Hepatocyte (in vitro differentiated cells): ENCODE measurements around the gene SORD. TPM values are rescaled to one million over a fixed set of nuclear protein-coding genes. Genes with fewer than 3 reads are reported as not detected.

Experiments
- DNase-seq: peaks from one replicate; pipeline ENCODE4 v3.0.0-alpha.2; 2016; ENCODE audit warnings: low spot score
- H2AFZ ChIP-seq: fragments of 200-600 bp; sonication (generic); 2 replicates; pipeline ENCODE4 v1.6.0; 2016; ENCODE audit warnings: antibody characterized with exemption, mild to moderate bottlenecking
- H3K27ac ChIP-seq: fragments of 200-600 bp; sonication (generic); 2 replicates; pipeline ENCODE4 v1.5.1; 2016; ENCODE audit warnings: mild to moderate bottlenecking
- H3K27me3 ChIP-seq: fragments of 200-600 bp; sonication (generic); 2 replicates; pipeline ENCODE4 v1.6.1; 2016
- H3K36me3 ChIP-seq: fragments of 200-600 bp; sonication (generic); replicated peaks from 2 replicates; pipeline ENCODE4 v1.5.1; 2016; ENCODE audit warnings: low read depth; ENCODE audit not compliant: insufficient read depth
- H3K4me1 ChIP-seq: fragments of 200-600 bp; sonication (generic); 2 replicates; pipeline ENCODE4 v1.5.1; 2016; ENCODE audit warnings: mild to moderate bottlenecking, moderate library complexity; ENCODE audit not compliant: insufficient read depth
- H3K4me2 ChIP-seq: fragments of 200-600 bp; sonication (generic); 2 replicates; pipeline ENCODE4 v1.6.0; 2016
- H3K4me3 ChIP-seq: fragments of 200-600 bp; sonication (generic); 2 replicates; pipeline ENCODE4 v1.5.1; 2016; ENCODE audit warnings: mild to moderate bottlenecking
- H3K79me2 ChIP-seq: fragments of 200-600 bp; sonication (generic); 2 replicates; pipeline ENCODE4 v1.6.0; 2017; ENCODE audit warnings: mild to moderate bottlenecking
- H3K9me2 ChIP-seq: fragments of 200-600 bp; sonication (generic); replicated peaks from 2 replicates; pipeline ENCODE4 v1.6.0; 2017; ENCODE audit warnings: mild to moderate bottlenecking; ENCODE audit not compliant: insufficient read depth
- H3K9me3 ChIP-seq: fragments of 200-600 bp; sonication (generic); 2 replicates; pipeline ENCODE4 v1.5.1; 2016; ENCODE audit warnings: low read depth, mild to moderate bottlenecking
- H4K20me1 ChIP-seq: fragments of 200-600 bp; sonication (generic); 2 replicates; pipeline ENCODE4 v1.6.0; 2016; ENCODE audit warnings: mild to moderate bottlenecking; ENCODE audit not compliant: insufficient read depth, poor library complexity, severe bottlenecking
- CTCF ChIP-seq: fragments of 200-600 bp; sonication (generic); IDR thresholded peaks from 2 replicates; pipeline ENCODE4 v1.5.1; 2016; ENCODE audit warnings: antibody characterized with exemption, mild to moderate bottlenecking; ENCODE audit not compliant: poor library complexity
- EZH2 ChIP-seq: fragments of 200-600 bp; sonication (generic); IDR thresholded peaks from 2 replicates; pipeline ENCODE4 v1.6.1; 2016; ENCODE audit warnings: antibody characterized with exemption, mild to moderate bottlenecking, borderline replicate concordance
- EZH2phosphoT487 ChIP-seq: fragments of 200-600 bp; sonication (generic); IDR thresholded peaks from one replicate; pipeline ENCODE4 v1.6.1; 2018; ENCODE audit warnings: antibody characterized with exemption, mild to moderate bottlenecking, low read depth, moderate library complexity; ENCODE audit not compliant: unreplicated experiment, severe bottlenecking
- WGBS: methylation state at CpG from one replicate; pipeline ENCODE4 v1.1.6; 2016; ENCODE audit warnings: low lambda C conversion rate; ENCODE audit errors: missing lambda C conversion rate; 5-methylcytosine and 5-hydroxymethylcytosine counted together
- polyA plus RNA-seq: library from polyadenylated mRNA; unstranded; fragments of >200 nt; fragmentation: Nextera tagmentation; extraction: Ambion mirVana; gene quantifications from 2 replicates; pipeline ENCODE4 v1.2.1, GENCODE V29; 2016
- total RNA-seq: library from RNA; depleted of rRNA; stranded (reverse); fragments of >200 nt; gene quantifications from 2 replicates; pipeline ENCODE4 v1.2.3, GENCODE V29; 2014

Gene SORD
- total and polyA plus RNA-seq, 2 experiments from 2014 or later: 81.8 to 116 TPM

- no peaks in the 10 kb centered on the region for H3K36me3 ChIP-seq
- no peaks in the 10 kb centered on the region for H3K79me2 ChIP-seq
- no peak for DNase-seq
- peaks cover 65% of the 10 kb centered on the region for H3K27me3 ChIP-seq
- no peaks in the 10 kb centered on the region for H3K9me2 ChIP-seq
- no peak overlapping the region for H3K4me2 ChIP-seq
- peaks cover 20% of the 10 kb centered on the region for H3K4me1 ChIP-seq
- H4K20me1 ChIP-seq: no peaks in the 10 kb centered on the region
- no peak overlapping the region for H3K27ac ChIP-seq
- no peak overlapping the region for H3K4me3 ChIP-seq
- no peak for TF ChIP-seq CTCF
- TF ChIP-seq EZH2: no peak
- no peak for TF ChIP-seq EZH2phosphoT487
- 77% methylated on average over 7 of the region's 7 CpGs for WGBS
- H3K9me3 ChIP-seq: no peaks in the 10 kb centered on the region
- no peak overlapping the region for H2AFZ ChIP-seq
Observed at GRCh38 chr15:45115312-45115820, 92.4 kb downstream of the SORD start.

- H4K20me1 ChIP-seq: no peaks in the 10 kb centered on the region
- no peak overlapping the region for H2AFZ ChIP-seq
- H3K9me3 ChIP-seq: no peaks in the 10 kb centered on the region
- DNase-seq: no peak
- peaks cover 62% of the 10 kb centered on the region for H3K27me3 ChIP-seq
- H3K4me3 ChIP-seq: no peak overlapping the region
- H3K4me2 ChIP-seq: no peak overlapping the region
- TF ChIP-seq CTCF (no peak), EZH2 (no peak), EZH2phosphoT487 (no peak)
- H3K4me1 ChIP-seq: peaks cover 20% of the 10 kb centered on the region
- WGBS: 54% methylated on average over 15 of the region's 19 CpGs
- H3K36me3 ChIP-seq: no peaks in the 10 kb centered on the region
- no peak overlapping the region for H3K27ac ChIP-seq
- no peaks in the 10 kb centered on the region for H3K79me2 ChIP-seq
- no peaks in the 10 kb centered on the region for H3K9me2 ChIP-seq
Observed at GRCh38 chr15:45116006-45116481, 93.0 kb downstream of the SORD start.

- Histone ChIP-seq H3K27ac (no peak overlapping the region), H3K79me2 (no peaks in the 10 kb centered on the region), H4K20me1 (no peaks in the 10 kb centered on the region), H3K27me3 (peaks cover 57% of the 10 kb centered on the region), H3K4me3 (no peak overlapping the region), H3K4me2 (peak overlapping the region; percentile 49), H3K36me3 (no peaks in the 10 kb centered on the region), H3K9me2 (no peaks in the 10 kb centered on the region), H3K9me3 (no peaks in the 10 kb centered on the region), H3K4me1 (peaks cover 20% of the 10 kb centered on the region), H2AFZ (no peak overlapping the region)
- no peak for DNase-seq
- WGBS: 35% methylated on average over 56 of the region's 65 CpGs
- TF ChIP-seq EZH2phosphoT487 (no peak), EZH2 (peak; percentile 30)
Observed at GRCh38 chr15:45116482-45117307, 93.7 kb downstream of the SORD start.
